ENCODE measurements around the gene SLC24A3.

DNA sequence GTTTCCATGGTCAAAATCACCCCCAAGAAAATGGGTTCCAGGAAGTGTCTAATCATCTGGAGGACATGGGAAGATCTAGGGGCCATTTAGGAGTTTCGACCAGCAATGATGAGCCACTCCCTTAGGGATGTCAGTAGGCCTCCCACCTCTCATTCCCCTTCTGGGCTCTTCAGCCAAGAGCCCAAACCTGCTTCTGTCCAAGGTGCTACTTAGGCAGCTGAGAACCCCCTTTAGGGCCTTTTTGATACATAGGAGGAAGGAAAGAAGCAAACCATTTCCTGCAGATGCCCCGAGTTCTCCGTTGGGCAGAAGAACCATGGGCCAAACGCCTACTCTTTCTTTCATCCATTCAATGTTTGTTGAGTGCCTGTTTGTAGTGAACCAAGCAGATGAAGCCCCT lies 404.2 kb downstream of the SLC24A3 start:
- TF ChIP-seq, protein P1, sequence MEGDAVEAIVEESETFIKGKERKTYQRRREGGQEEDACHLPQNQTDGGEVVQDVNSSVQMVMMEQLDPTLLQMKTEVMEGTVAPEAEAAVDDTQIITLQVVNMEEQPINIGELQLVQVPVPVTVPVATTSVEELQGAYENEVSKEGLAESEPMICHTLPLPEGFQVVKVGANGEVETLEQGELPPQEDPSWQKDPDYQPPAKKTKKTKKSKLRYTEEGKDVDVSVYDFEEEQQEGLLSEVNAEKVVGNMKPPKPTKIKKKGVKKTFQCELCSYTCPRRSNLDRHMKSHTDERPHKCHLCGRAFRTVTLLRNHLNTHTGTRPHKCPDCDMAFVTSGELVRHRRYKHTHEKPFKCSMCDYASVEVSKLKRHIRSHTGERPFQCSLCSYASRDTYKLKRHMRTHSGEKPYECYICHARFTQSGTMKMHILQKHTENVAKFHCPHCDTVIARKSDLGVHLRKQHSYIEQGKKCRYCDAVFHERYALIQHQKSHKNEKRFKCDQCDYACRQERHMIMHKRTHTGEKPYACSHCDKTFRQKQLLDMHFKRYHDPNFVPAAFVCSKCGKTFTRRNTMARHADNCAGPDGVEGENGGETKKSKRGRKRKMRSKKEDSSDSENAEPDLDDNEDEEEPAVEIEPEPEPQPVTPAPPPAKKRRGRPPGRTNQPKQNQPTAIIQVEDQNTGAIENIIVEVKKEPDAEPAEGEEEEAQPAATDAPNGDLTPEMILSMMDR (IDR thresholded peaks at IDR 0.05; ENCODE audit: poor library complexity) = no peak
- TF ChIP-seq EZH2 (IDR thresholded peaks at IDR 0.05; ENCODE audit: borderline replicate concordance) = no peak
- no peak for TF ChIP-seq EZH2phosphoT487 (IDR thresholded peaks at IDR 0.05; ENCODE audit: low read depth, severe bottlenecking, unreplicated experiment)
